Tongue (tissue), 2 donors: Measurements from ENCODE around the gene NBPF14. TPM values are rescaled to one million over a fixed set of nuclear protein-coding genes. Genes with fewer than 3 reads are reported as not detected.
"Not testable (repeated sequence)": the region's sequence is repeated elsewhere in the genome, so short reads cannot be mapped to it uniquely, and the experiment has no call there.

Experiments
- DNase-seq: peaks from one replicate; pipeline ENCODE4 v3.0.0-alpha.2; 2015
- total RNA-seq: library from RNA; depleted of rRNA; stranded (reverse); fragments of >200 nt; gene quantifications from one replicate; pipeline ENCODE4 v1.2.3, GENCODE V29; 2014

NBPF14 gene, protein sequence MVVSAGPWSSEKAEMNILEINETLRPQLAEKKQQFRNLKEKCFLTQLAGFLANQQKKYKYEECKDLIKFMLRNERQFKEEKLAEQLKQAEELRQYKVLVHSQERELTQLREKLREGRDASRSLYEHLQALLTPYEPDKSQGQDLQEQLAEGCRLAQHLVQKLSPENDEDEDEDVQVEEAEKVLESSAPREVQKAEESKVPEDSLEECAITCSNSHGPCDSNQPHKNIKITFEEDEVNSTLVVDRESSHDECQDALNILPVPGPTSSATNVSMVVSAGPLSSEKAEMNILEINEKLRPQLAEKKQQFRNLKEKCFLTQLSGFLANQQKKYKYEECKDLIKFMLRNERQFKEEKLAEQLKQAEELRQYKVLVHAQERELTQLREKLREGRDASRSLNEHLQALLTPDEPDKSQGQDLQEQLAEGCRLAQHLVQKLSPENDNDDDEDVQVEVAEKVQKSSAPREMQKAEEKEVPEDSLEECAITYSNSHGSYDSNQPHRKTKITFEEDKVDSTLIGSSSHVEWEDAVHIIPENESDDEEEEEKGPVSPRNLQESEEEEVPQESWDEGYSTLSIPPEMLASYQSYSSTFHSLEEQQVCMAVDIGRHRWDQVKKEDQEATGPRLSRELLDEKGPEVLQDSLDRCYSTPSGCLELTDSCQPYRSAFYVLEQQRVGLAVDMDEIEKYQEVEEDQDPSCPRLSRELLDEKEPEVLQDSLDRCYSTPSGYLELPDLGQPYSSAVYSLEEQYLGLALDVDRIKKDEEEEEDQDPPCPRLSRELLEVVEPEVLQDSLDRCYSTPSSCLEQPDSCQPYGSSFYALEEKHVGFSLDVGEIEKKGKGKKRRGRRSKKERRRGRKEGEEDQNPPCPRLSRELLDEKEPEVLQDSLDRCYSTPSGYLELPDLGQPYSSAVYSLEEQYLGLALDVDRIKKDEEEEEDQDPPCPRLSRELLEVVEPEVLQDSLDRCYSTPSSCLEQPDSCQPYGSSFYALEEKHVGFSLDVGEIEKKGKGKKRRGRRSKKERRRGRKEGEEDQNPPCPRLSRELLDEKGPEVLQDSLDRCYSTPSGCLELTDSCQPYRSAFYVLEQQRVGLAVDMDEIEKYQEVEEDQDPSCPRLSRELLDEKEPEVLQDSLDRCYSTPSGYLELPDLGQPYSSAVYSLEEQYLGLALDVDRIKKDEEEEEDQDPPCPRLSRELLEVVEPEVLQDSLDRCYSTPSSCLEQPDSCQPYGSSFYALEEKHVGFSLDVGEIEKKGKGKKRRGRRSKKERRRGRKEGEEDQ (N-terminal part only)
- 39.2 TPM for total RNA-seq

DNA sequence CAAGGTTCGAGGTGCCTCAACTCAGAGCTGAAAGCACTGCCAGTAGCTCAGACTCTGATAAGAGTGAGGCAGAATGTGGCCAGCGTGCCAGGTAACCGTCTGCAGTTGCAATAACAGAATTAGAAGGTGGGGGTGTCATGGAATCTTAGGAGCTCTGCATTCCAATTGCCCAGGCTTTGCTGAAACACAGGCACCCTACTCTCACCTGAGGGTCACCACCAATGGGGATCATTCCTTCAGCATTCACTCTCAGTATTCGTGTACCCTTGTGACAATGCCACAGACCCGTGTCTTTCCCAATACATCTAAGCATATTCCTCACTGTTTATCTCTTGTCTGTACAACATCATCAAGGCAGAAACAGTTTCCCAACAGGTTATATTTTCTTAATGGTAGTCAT lies at the start of gene NBPF14:
NBPF14 (minus strand) TSS at position 101 of the 400 bp plus-strand sequence. CDS start 294 bp downstream, outside the sequence.
- not testable (repeated sequence) for DNase-seq

DNA sequence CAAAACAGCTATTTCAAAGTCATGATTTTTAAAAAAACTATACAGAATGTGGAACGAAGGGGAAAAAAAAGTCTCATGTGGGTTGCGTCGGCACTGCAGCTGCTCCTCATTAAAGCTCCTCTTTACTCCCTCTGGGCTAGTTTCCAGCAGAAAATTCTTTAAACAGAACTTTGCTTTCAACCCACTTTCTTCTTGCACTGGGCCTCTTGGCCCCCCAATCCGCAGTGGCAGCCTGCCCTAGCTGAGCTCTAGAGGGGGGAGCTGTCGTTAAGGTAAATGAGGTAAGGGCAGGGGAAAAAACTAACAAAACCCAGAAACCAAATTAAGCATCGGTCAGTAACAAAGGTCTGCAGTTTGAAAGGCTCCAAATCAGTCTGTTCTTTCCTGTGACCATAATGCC lies 29.6 kb upstream of the NBPF14 start:
- not testable (repeated sequence) for DNase-seq

DNA sequence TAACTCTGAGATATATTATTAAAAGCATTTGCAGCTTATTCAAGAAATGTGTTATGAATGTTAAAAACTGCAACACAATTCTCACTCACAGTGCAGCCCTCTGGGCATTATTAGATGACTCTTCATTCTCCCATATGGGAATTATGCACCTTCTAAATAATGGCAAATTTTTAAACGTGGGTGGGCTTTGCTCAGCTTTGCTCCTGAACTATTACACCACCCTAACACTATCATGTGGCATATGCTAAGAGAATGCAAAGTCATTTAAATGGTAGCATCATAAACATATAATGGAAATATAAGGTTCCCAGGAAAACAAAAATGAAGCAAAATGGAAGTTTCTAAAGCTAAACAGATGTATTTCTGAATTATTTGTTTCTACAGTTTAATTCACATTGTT lies 22.4 kb upstream of the NBPF14 start:
- not testable (repeated sequence) for DNase-seq

DNA sequence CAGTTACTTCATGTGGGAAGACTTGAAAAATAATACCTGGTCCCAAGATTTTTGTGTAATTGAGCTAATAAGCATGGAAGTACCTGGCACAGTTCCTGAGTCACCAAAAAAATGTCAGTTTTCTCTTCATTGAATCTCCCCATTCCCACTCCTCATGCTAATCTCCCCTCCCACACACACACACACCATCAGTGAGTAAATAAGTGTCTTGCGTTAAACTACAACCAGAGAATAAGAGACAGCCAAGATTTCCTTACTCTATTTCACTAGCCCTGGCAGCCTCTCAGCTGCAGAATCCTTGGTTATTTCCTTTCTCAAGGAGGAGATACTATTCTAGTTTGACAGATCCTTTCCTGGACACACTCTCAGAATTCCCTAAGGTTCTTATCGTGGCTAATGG lies 9.5 kb upstream of the NBPF14 start:
- DNase-seq: peak; percentile 1

DNA sequence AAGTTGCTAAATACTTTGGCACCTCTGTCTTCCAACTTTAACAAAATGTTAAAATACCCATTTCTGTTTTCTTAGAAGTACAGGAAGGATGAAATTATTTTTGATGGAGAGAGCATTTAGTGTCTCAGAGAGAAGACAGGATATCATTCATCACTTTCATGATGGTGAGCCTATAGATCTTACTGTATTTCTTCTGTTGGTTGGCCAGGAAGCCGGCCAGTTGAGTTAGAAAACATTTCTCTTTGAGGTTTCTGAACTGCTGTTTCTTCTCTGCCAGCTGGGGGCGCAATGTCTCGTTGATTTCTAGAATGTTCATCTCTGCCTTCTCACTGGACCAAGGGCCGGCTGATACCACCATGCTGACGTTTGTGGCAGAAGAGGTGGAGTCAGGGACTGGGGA lies 451 bp downstream of the NBPF14 start:
- DNase-seq: not testable (repeated sequence)

DNA sequence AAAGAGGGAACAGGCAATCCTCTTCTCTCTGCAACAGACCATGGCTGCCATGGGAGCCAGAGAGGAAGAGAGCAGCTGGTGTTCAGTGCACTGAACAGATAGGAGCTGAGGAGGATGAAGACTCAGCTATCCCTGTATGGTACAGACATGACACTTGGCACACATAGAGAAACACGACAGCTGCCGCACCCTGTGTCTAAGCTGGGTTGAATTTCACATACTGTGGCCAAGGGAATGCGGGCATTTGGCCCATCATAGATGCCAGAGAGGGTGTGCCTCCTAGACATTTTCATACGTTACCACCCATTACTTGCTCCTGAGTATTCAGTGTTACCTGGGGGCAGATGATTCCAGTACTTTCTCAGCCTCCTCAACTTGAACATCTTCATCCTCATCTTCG lies 4.7 kb downstream of the NBPF14 start:
- not testable (repeated sequence) for DNase-seq

DNA sequence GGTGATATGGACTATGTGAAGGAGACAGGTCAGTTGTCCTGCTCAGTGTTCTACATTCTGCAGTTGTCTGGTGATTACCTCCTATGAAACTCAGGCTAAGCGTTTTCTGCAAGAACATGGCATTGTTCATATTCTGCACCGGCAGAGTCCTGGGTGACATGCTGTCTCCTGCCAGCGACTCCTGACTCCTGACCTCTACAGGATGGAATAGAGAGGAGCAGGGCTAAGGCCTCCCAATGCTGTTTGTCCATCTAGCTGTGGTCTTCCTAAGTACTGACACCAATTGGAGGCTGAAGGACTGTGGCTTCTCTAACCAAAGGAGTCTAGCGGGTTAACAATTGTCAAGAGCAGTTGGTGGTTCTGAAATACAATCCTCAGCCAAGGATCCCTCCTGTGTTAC lies 63.7 kb downstream of the NBPF14 start:
- DNase-seq: not testable (repeated sequence)

DNA sequence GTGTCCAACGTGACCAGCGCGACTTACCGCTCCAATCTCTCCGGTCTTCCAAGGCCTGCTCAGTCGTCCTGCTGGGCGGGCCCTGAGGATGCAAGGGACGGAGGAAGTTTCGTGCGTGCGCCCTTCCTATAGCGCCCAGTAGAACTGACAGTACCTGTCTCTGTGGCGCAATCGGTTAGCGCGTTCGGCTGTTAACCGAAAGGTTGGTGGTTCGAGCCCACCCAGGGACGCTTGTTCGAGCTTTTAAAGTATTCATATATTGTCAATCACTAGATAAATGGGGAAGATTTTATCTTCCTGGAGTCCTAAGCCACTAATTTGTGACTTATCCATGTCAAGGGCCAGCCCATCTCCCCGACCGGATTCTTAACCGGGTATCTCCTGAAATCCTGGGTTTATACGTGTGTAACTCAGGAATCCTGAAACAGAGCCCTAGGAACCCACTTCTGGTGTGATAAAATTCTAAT lies 66.7 kb downstream of the NBPF14 start:
- DNase-seq: peak; percentile 44

DNA sequence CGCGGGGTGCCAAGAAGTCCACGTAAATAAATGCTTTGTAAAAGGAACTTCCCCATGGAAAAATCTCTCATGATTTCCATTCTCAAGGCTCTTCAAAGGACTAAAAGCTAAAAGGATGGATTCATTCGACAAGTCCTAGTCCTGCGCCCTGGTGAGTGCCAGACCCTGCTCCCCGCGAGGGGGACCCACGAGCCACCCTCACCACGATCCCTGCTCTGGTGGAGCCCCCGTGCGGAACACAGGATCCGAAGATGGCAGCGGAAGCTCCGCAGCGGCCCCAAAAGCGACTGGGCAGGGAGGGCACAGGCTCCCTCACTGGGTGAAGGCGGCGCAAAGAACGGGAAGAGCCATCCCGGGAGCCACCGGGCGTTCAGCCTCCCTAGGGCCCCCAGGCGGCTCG lies 67.2 kb downstream of the NBPF14 start:
- DNase-seq: not testable (repeated sequence)

DNA sequence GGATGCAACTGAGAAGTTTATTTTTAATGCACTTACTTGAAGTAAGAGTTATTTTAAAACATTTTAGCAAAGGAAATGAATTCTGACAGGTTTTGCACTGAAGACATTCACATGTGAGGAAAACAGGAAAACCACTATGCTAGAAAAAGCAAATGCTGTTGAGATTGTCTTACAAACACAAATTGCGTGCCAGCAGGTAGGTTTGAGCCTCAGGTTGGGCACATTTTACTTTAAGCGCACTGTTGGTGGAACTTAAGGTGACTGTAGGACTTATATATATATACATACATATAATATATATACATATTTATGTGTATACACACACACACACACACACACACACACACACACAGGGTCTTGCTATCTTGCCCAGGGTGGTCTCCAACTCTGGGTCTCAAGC lies 69.2 kb downstream of the NBPF14 start:
- DNase-seq: not testable (repeated sequence)

DNA sequence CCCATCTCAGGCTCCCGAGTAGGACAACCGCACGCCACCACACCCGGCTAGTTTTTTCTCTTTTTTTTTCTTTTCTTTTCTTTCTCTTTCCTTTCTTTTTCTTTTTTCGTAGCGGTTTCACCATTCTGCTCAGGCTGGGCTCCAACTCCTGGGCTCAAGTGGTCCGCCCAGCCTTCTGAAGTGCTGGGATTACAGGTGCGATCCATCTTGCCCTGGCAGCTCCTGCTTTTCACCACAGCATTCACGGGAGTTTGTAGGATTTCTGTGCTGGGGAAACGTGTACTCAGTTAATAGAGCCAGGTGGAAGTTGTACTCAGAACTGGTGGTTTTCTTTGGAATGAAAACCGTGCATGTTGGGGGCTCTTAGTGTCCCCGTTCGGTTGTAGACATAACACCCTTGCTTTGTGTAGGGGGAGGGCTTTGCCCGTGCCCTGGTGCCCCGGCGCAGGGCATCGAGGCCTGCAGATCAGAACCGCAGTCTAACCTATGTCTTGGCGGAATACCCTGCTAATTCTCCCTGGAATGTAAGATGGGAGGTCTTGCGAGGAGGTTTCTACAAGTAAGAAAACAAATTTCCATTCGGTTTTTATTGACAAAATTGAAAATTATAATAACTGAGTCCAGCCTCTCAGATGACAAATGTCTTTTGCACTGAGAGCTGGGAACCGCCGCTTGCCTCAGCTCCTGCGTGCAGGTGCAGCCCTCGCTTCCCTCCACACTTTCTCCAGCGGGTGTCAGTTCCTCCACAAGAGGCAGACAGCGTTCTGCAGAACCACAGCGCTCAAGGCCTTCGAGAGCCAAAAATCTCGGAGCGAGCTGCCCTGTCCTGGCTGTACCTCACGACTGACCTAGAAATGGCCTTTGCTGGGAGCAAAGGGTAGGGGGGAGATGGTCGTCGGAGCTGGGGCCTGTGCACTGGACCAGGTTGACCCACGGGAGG lies 72.3 kb downstream of the NBPF14 start:
- not testable (repeated sequence) for DNase-seq

DNA sequence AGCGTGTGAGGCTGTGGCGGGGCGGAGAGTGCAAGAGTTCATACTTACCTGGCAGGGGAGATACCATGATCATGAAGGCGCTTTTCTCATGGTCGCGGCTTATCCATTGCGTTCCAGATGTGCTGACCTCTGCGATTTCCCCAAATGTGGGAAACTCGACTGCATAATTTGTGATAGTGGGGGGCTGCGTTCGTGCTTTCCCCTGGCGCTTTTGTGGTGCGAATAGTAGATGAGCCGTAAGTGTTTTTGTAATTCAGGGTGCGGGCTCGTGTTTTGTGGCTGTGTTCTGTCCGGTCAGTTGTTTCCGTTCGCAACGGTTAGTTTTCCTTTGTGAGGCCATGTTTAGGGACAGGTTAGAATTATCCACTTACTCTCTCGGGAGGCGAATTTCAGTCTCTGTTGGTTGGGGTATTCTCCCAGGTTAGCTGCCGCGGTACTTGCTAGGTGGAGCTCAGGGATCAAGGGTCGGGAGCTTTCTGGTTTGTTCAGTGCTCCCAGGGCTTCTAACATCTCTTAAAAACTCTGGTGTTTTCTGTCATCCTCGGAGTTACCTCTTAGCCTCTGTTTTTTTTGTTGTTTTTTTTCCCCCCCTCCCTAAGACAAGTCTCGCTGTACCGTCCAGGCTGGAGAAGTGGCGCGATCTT lies 73.1 kb downstream of the NBPF14 start:
- peak; percentile 97 for DNase-seq

DNA sequence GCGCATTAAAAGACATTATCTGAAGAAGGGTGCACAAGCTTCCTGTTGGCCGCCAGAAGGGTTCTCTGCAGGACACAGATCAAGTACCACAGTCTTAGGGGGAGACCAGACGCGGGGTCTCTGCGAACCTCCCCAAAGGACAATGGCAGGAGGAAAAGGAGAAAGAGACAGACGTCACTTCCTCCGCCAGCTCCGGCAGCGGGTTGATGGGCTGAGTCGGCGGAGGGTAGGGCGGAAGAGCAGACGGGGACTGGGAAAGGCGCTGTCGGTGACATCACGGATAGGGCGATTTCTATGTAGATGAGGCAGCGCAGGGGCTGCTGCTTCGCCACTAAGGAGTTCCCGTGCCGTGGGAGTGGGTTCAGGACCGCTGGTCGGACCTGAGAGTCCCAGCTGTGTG lies 73.7 kb downstream of the NBPF14 start:
- DNase-seq: peak; percentile 93

DNA sequence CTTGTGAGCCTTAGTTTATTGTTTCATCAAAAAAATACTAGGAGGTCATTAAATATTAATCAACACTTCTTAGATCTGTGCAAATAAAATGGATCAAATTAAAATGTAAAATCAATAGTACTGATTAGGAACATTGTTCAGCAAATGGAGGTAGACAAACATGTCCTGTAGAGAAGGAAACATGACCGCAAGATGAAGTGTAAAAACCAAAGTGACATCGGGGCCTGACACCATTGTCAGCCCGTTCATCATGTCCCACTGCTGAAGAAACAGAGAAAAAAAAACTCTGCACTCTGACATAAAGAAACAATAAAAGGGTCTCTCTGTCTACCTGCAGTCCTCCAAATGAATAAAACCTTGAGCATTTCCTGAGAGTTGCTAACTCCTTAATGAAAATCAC lies 81.5 kb downstream of the NBPF14 start:
- not testable (repeated sequence) for DNase-seq

DNA sequence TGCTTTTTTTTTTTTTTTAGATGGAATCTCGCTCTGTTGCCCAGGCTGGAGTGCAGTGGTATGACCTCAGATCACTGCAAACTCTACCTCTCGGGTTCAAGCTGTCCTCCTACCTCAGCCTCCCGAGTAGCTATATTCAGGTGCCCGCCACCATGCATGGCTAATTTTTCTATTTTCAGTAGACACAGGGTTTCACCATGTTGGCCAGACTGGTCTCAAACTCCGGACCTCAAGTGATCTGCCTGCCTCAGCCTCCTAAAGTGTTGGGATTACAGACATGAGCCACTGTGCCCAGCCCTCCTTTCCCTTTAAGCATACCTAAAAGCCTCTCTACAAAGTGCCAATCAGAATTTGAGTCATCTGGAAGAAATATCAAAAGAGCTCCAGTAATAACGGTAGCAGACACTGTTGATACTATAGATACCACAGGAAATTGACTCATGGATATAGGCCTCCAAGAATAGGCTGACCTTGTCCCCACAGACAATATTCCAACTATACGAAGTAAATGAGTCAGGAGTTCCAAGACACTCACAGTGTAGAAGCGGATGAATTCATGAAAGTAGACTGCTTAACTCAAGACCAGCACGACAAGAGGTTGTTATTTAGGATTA lies 83.1 kb downstream of the NBPF14 start:
- not testable (repeated sequence) for DNase-seq

DNA sequence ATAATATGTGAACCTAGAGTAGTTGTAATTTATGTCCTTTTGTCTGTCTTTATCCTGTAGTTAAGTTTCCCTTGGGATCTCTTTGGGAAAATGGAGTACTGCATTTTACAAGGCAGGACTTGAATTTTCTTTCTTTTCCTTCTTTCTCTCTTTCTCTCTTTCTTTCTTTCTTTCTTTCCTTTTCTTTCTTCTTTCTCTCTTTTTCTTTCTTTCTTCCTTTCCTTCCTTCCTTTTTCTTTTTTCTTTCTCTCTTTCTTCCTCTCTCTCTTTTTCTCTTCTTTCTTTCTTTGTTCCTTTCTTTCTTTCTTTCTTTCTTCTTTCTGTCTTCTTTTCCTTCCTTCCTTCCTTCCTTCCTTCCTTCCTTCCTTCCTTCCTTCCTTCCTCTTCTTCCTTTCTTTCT lies 101.9 kb downstream of the NBPF14 start:
- DNase-seq: not testable (repeated sequence)

DNA sequence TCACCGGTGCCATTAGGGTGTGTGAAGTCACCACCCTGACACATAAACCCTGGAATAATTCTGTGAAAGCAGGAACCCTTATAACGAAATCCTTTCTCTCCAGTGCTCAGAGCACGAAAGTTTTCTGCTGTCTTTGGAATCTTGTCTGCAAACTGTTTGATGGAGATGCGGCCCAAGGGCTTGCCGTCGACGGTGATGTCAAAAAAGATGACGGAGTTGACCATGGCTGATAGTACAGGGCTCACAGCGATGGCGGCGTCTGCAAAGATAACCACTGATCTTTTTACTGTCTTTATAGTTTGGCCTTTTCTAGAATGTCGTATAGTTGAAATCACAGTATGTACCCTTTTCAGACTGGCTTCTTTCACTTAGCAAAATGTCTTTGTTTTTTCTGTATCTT lies 112.8 kb downstream of the NBPF14 start, which contains the start of gene PPIAL4G:
PPIAL4G (minus strand) TSS at position 274 of the 400 bp plus-strand sequence; CDS start at position 224, 50 bp downstream.
- not testable (repeated sequence) for DNase-seq
